Sigmoid colon (tissue), 7 donors: ENCODE results near the gene RAB3IL1. TPM values are rescaled to one million over a fixed set of nuclear protein-coding genes. Genes with fewer than 3 reads are reported as not detected.

Source experiments
- DNase-seq: peaks from one replicate; pipeline ENCODE4 v3.0.0-alpha.2; 2019
- H3K27ac ChIP-seq, 4 donors: fragments of 200-600 bp; sonication (generic); one replicate each; pipeline ENCODE4 v1.5.1; 2016 to 2019; ENCODE audit warnings: mild to moderate bottlenecking in 1 of 4
- H3K27me3 ChIP-seq, 3 donors: fragments of 200-600 bp; sonication (generic); one replicate each; pipeline ENCODE4 v1.5.1; 2019; ENCODE audit warnings: mild to moderate bottlenecking in 1 of 3
- H3K36me3 ChIP-seq, 4 donors: fragments of 200-600 bp; sonication (generic); one replicate each; pipeline ENCODE4 v1.5.1; 2016 to 2019
- H3K4me1 ChIP-seq, 4 donors: fragments of 200-600 bp; sonication (generic); one replicate each; pipeline ENCODE4 v1.5.1; 2017 to 2019
- H3K4me3 ChIP-seq, 4 donors: fragments of 200-600 bp; sonication (generic); one replicate each; pipeline ENCODE4 v1.5.1; 2017 to 2019; ENCODE audit warnings: mild to moderate bottlenecking in 2 of 4, moderate library complexity in 1 of 4
- H3K9me3 ChIP-seq, 4 donors: fragments of 200-600 bp in 3 of 4; sonication (generic) in 3 of 4; one replicate each; pipeline versions ENCODE4 v1.5.1 to v1.6.1; 2013 to 2019
- CTCF ChIP-seq, 4 experiments: fragments of 450-650 bp in 3 of 4; fragments of 200-600 bp in 1 of 4; IDR thresholded peaks; one replicate each; pipeline ENCODE4 v1.5.1; 2016 to 2019; ENCODE audit warnings: antibody characterized with exemption in 4 of 4, mild to moderate bottlenecking in 3 of 4, moderate library complexity in 2 of 4
- EP300 ChIP-seq, 4 donors: sonication (generic); formaldehyde crosslinking; IDR thresholded peaks; one replicate each; pipeline ENCODE4 v1.6.1; 2017; ENCODE audit warnings: antibody characterized with exemption in 4 of 4
- POLR2A ChIP-seq, 2 donors: fragments of 450-650 bp; IDR thresholded peaks; one replicate each; pipeline ENCODE4 v1.6.1; 2016; ENCODE audit warnings: antibody characterized with exemption in 2 of 2, mild to moderate bottlenecking in 2 of 2, moderate library complexity in 2 of 2
- POLR2AphosphoS5 ChIP-seq, 4 donors: sonication (generic); formaldehyde crosslinking; IDR thresholded peaks; one replicate each; pipeline ENCODE4 v1.6.1; 2017; ENCODE audit warnings: antibody characterized with exemption in 4 of 4
- WGBS, 2 donors: extraction: QIAGEN DNeasy Blood & Tissue Kit; methylation state at CpG; one replicate each; pipeline ENCODE4 v1.1.7; 2013; 5-methylcytosine and 5-hydroxymethylcytosine counted together
- intact Hi-C: fragments of 100-400 bp; cut with DNase I; formaldehyde crosslinking; loops from one replicate; pipeline ENCODE4 v1.15.1; 2023
- polyA plus RNA-seq, 3 donors: library from polyadenylated mRNA; stranded (reverse); fragments of 200-250 nt; gene quantifications; one replicate each; pipeline ENCODE4 v1.2.3, GENCODE V29; 2013
- total RNA-seq, 4 donors: library from RNA; depleted of rRNA; stranded (reverse); fragments of >200 nt; gene quantifications; one replicate each; pipeline ENCODE4 v1.1.0, GENCODE V29; 2016
- donor health status: healthy with polysubstance abuse.
- donor health status: Bipolar disorder and iron deficiency.
- donor health status: healthy.

The RAB3IL1 gene
- total and polyA plus RNA-seq, 7 donors, result 5.1 to 23.7 (median 18.0) TPM

- TF ChIP-seq CTCF (IDR thresholded peaks at IDR 0.05), result no peak
- no peak for DNase-seq
These were observed 6.7 kb upstream of the RAB3IL1 start for GRCh38 chr11:61924064-61924455.

GRCh38 chr11:61923166-61924063 lies 6.0 kb upstream of the RAB3IL1 start:
- H3K36me3 ChIP-seq, result no peaks in the 10 kb centered on the region
- H3K4me3 ChIP-seq, result no peak overlapping the region
- H3K4me1 ChIP-seq, result peaks cover 0 to 14% (median 7%) of the 10 kb centered on the region in 4 donors
- TF ChIP-seq POLR2AphosphoS5 (IDR thresholded peaks at IDR 0.05) (peak; percentile 36 to 72 (median 52)), CTCF (IDR thresholded peaks at IDR 0.05) (no peak)
- peak; percentile 95 for DNase-seq
- H3K9me3 ChIP-seq, result no peaks in the 10 kb centered on the region
- H3K27ac ChIP-seq, result peak overlapping the region; percentile 70 to 85 (median 72)
- peaks cover 0 to 11% (median 8%) of the 10 kb centered on the region in 3 donors for H3K27me3 ChIP-seq
- intact Hi-C loops, result no loop called here
- whole genome bisulfite sequencing, 2 donors, result 34 to 49% methylated on average over 18 of the region's 18 CpGs

More at GRCh38 chr11:61924064-61924455, 6.7 kb upstream of the RAB3IL1 start:
- Histone ChIP-seq H3K27me3 (peaks cover 0 to 11% (median 8%) of the 10 kb centered on the region in 3 donors), H3K27ac (peak overlapping the region; percentile 70 to 85 (median 72)), H3K4me1 (peaks cover 0 to 13% (median 5%) of the 10 kb centered on the region in 4 donors), H3K9me3 (no peaks in the 10 kb centered on the region), H3K4me3 (no peak overlapping the region), H3K36me3 (no peaks in the 10 kb centered on the region)
- WGBS, 2 donors, result 74 to 76% methylated on average over 6 of the region's 6 CpGs
- intact Hi-C loops, result no loop called here

- intact Hi-C loops, result no loop called here
- Histone ChIP-seq H3K9me3 (no peaks in the 10 kb centered on the region), H3K4me3 (no peak overlapping the region), H3K36me3 (no peaks in the 10 kb centered on the region), H3K27me3 (peaks cover 0 to 11% (median 8%) of the 10 kb centered on the region in 3 donors), H3K27ac (peak overlapping the region; percentile 70 to 85 (median 72)), H3K4me1 (peaks cover 0 to 23% (median 16%) of the 10 kb centered on the region in 4 donors)
- peak; percentile 95 for DNase-seq
- TF ChIP-seq POLR2AphosphoS5 (IDR thresholded peaks at IDR 0.05) (peak; percentile 15 to 51 (median 36)), POLR2A (IDR thresholded peaks at IDR 0.05) (no peak)
- whole genome bisulfite sequencing, 2 donors, result 22 to 44% methylated on average over 6 of the region's 6 CpGs
These were observed 5.2 kb upstream of the RAB3IL1 start for GRCh38 chr11:61922539-61922938.

GRCh38 chr11:61921446-61921845 lies 4.1 kb upstream of the RAB3IL1 start:
- TF ChIP-seq POLR2AphosphoS5 (IDR thresholded peaks at IDR 0.05) (no peak), CTCF (IDR thresholded peaks at IDR 0.05) (no peak), EP300 (IDR thresholded peaks at IDR 0.05) (no peak), POLR2A (IDR thresholded peaks at IDR 0.05) (no peak)
- intact Hi-C loops, result no loop called here
- H3K36me3 ChIP-seq, result no peaks in the 10 kb centered on the region
- no peak overlapping the region for H3K4me3 ChIP-seq
- WGBS, 2 donors, result 85 to 86% methylated on average over 3 of the region's 3 CpGs
- no peaks in the 10 kb centered on the region for H3K9me3 ChIP-seq
- peaks cover 0 to 29% (median 23%) of the 10 kb centered on the region in 4 donors for H3K4me1 ChIP-seq
- H3K27ac ChIP-seq, result peak overlapping the region in 3 of 4 donors; percentile 70 to 85 (median 72)
- DNase-seq, result no peak
- peaks cover 0 to 11% (median 8%) of the 10 kb centered on the region in 3 donors for H3K27me3 ChIP-seq
